Gastrocnemius medialis (tissue), 4 donors: ENCODE measurements around the gene JAKMIP1. TPM values are rescaled to one million over a fixed set of nuclear protein-coding genes. Genes with fewer than 3 reads are reported as not detected.

Experiments
- ATAC-seq, 2 donors: fragments of 150-250 bp; one replicate each; pipeline ENCODE4 v1.9.1; 2016
- DNase-seq, 2 donors: peaks; one replicate each; pipeline ENCODE4 v3.0.0-alpha.2; 2019
- H3K27ac ChIP-seq, 4 donors: fragments of 200-600 bp; sonication (generic); 1 replicate in 1 of 4; 2 replicates in 3 of 4; pipeline ENCODE4 v1.5.1; 2016 to 2018; ENCODE audit warnings: mild to moderate bottlenecking in 2 of 4, moderate library complexity in 1 of 4
- H3K27me3 ChIP-seq, 3 donors: fragments of 200-600 bp; sonication (generic) in 2 of 3; 1 replicate in 1 of 3; 2 replicates in 2 of 3; pipeline versions ENCODE4 v1.5.1 to v1.6.0; 2016 to 2019; ENCODE audit warnings: mild to moderate bottlenecking in 1 of 3, moderate library complexity in 1 of 3
- H3K36me3 ChIP-seq, 2 donors: fragments of 200-600 bp; sonication (generic) in 1 of 2; one replicate each; pipeline ENCODE4 v1.5.1; 2017 to 2018
- H3K4me1 ChIP-seq, 2 donors: fragments of 200-600 bp; sonication (generic) in 1 of 2; one replicate each; pipeline ENCODE4 v1.5.1; 2016 to 2017; ENCODE audit warnings: mild to moderate bottlenecking in 2 of 2
- H3K4me3 ChIP-seq, 4 donors: fragments of 200-600 bp; sonication (generic) in 3 of 4; 1 replicate in 1 of 4; 2 replicates in 3 of 4; pipeline ENCODE4 v1.5.1; 2016 to 2019; ENCODE audit warnings: mild to moderate bottlenecking in 2 of 4
- H3K9me3 ChIP-seq, 3 donors: fragments of 200-600 bp; sonication (generic) in 2 of 3; 1 replicate in 1 of 3; 2 replicates in 2 of 3; pipeline ENCODE4 v1.5.1; 2016 to 2019
- POLR2A ChIP-seq, 2 donors: fragments of 450-650 bp; IDR thresholded peaks; one replicate each; pipeline ENCODE4 v1.6.1; 2017; ENCODE audit warnings: antibody characterized with exemption in 2 of 2, mild to moderate bottlenecking in 2 of 2, moderate library complexity in 2 of 2
- in situ Hi-C, 4 donors: fragments of 200-750 bp; cut with MboI; loops; one replicate each; pipeline versions ENCODE4 v1.15.0 to v1.8.0; 2017; ENCODE audit warnings: low sequenced_read_pairs in 4 of 4
- intact Hi-C: fragments of 100-400 bp; cut with DNase I; formaldehyde crosslinking; loops from one replicate; pipeline ENCODE4 v1.15.1; 2023; ENCODE audit warnings: low total_unique reads
- total RNA-seq, 4 donors: library from RNA; depleted of rRNA; stranded (reverse); fragments of >200 nt; gene quantifications; one replicate each; pipeline versions ENCODE4 v1.1.0 to v1.2.3, GENCODE V29; 2016
- TF ChIP-seq, protein P1 (sequence below), 5 experiments: fragments of 450-650 bp in 3 of 5; fragments of 200-600 bp in 2 of 5; sonication (generic) in 2 of 5; IDR thresholded peaks in 4 of 5; conservative IDR thresholded peaks in 1 of 5; 1 replicate in 4 of 5; 2 replicates in 1 of 5; pipeline ENCODE4 v1.5.1; 2016 to 2019; ENCODE audit warnings: antibody characterized with exemption in 5 of 5, mild to moderate bottlenecking in 3 of 5, moderate library complexity in 3 of 5

JAKMIP1 gene
- total RNA-seq, 4 donors from 2014 or later, result 0.62 TPM; not detected in 3

DNA sequence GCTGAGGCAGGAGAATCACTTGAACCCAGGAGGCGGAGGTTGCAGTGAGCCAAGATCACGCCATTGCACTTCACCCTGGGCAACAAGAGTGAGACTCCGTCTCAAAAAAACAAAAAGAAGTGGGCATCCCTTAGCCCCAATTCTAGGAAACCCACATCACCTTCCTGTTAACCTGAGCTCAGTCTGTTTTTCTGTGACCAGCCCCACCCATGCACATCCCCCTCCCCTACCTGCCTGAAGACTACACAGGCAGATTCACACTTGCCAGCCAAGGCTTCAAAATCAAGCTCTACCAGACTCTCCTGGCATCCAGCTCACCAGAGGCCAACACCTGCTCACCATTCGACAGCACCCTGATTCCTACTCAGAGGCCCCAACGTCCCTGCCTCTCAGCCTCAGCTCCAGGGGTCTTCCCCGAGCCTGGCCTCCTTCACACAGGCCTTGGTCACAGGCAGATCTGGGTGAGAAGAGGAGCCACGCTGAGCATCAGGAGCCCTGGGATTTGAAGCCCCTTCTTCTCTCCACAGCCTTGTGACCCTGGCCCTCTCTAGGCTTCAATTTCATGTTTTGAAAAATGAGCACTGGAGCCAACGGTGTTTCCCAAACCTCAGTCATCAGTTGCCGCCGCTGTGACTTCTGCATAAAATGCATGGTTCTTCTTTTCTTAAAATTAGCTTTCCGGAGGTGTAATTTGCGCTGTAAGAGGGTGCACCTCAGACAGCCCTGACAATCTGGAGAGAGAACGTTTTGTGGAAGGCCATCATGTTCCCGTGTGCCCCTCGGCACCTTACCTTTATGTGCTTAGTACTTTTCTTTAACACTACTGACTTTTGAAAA is 47.3 kb downstream of the JAKMIP1 start:
- H3K27ac ChIP-seq, result no peak overlapping the region
- no peak overlapping the region for H3K4me3 ChIP-seq
- H3K27me3 ChIP-seq, result peaks cover 0 to 3% (median 0%) of the 10 kb centered on the region in 3 donors
- H3K4me1 ChIP-seq, result no peaks in the 10 kb centered on the region
- intact Hi-C loops (no loop called here), in situ Hi-C loops (no loop called here)
- TF ChIP-seq, protein P1, sequence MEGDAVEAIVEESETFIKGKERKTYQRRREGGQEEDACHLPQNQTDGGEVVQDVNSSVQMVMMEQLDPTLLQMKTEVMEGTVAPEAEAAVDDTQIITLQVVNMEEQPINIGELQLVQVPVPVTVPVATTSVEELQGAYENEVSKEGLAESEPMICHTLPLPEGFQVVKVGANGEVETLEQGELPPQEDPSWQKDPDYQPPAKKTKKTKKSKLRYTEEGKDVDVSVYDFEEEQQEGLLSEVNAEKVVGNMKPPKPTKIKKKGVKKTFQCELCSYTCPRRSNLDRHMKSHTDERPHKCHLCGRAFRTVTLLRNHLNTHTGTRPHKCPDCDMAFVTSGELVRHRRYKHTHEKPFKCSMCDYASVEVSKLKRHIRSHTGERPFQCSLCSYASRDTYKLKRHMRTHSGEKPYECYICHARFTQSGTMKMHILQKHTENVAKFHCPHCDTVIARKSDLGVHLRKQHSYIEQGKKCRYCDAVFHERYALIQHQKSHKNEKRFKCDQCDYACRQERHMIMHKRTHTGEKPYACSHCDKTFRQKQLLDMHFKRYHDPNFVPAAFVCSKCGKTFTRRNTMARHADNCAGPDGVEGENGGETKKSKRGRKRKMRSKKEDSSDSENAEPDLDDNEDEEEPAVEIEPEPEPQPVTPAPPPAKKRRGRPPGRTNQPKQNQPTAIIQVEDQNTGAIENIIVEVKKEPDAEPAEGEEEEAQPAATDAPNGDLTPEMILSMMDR (IDR thresholded peaks at IDR 0.05 in 4 of 5, conservative IDR thresholded peaks at IDR 0.05 in 1 of 5), result no peak
- TF ChIP-seq POLR2A (IDR thresholded peaks at IDR 0.05), result no peak
- ATAC-seq, result no peak
- DNase-seq, result no peak
- H3K9me3 ChIP-seq, result no peaks in the 10 kb centered on the region
- H3K36me3 ChIP-seq, result no peaks in the 10 kb centered on the region

DNA sequence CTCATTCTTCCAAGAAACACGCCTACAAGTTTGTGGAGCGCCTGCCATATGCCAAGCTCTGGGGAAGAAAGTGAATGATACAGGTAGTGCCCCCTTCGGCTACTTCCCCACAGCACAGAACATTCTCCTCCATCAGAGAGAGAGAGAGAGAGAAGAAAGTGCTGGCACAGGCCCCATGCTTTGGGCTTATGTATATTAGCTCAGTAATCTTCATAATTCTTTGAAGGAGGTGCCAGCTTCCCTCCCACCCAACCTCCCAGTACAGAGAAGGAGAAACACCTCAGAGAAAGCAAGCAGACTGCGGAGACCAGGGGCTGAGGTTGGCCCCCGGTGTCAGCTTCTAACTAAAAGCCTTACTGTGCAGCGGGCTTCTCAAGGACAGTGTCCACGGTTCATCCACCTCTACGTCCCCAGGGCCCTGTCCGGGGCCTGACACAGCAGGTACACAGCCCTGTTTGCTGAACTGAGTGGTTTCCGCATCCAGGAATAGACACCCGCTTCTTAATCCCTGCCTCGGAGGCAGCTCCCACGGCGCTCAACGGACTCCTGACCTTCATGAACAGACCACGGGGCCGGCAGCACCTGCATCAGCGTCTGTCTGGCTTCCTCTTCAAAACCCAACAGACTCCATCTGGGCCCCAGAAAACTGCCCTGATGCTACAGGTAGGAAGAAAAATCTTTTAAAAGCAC is 50.2 kb downstream of the JAKMIP1 start:
- Histone ChIP-seq H3K4me3 (no peak overlapping the region), H3K27me3 (peaks cover 0 to 3% (median 0%) of the 10 kb centered on the region in 3 donors), H3K9me3 (no peaks in the 10 kb centered on the region), H3K27ac (no peak overlapping the region), H3K36me3 (no peaks in the 10 kb centered on the region), H3K4me1 (no peaks in the 10 kb centered on the region)
- ATAC-seq (no peak), DNase-seq (no peak)
- in situ Hi-C loops, result no loop called here
- intact Hi-C loops, result no loop called here
- no peak for TF ChIP-seq POLR2A (IDR thresholded peaks at IDR 0.05)
- TF ChIP-seq, protein P1 (IDR thresholded peaks at IDR 0.05 in 4 of 5, conservative IDR thresholded peaks at IDR 0.05 in 1 of 5), result no peak

DNA sequence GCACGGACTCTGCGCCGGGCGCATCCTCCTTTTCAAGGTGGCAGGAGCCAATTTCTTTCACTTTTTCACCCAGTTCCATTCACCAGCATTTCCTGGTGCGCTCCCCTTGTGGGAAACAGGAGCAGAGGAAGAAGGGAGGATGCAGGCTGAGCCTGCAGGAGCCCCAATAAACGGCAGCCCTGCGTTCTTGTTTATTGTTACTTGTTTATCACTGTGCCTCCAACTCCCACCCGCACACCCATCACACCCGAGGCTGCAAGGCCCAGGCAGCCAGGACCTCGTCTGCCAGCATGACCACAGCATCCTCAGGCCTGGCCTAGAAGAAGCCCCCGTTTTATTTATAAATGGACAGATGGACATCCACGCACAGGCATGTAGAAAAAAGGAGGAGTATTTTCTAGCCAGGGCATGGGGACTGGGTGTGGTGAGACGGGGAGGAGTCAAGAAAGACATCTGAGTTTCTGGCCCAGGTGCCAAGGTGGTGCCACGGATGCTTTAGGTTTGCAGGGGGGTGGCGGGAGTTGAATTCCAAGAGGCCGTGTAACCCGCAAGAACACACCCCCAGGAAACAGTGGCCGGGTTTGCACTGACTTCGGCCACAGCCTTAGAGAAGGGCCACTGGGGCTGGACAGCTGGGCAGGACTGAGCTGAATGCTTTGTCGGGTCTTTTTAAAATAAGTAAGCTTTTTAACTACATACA is 51.7 kb downstream of the JAKMIP1 start:
- no peak for ATAC-seq

DNA sequence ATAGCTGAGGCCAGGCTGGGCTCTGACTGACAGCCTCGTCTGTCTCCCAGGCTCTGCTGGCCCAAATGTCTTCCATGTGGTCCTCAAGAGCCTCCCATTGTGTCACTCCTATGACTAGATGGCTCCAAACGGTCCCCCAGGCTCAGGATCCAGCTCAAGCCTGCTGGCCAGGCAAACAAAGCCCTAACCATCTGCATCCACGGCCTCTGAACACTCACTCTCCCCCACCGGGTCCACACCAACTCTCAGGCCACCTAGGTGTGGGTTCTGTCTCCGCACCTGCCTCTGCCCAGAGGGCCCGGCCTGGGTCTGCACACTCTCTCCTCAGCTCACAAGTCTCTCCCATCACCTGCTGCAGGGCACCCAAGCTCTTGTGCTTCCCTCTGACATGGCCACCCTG is 52.9 kb downstream of the JAKMIP1 start:
- no peaks in the 10 kb centered on the region for H3K27me3 ChIP-seq
- intact Hi-C loops (no loop called here), in situ Hi-C loops (no loop called here)
- no peak for ATAC-seq
- no peaks in the 10 kb centered on the region for H3K36me3 ChIP-seq
- H3K4me1 ChIP-seq, result no peaks in the 10 kb centered on the region
- no peak for TF ChIP-seq POLR2A (IDR thresholded peaks at IDR 0.05)
- TF ChIP-seq, protein P1 (IDR thresholded peaks at IDR 0.05 in 4 of 5, conservative IDR thresholded peaks at IDR 0.05 in 1 of 5), result no peak
- no peak overlapping the region for H3K4me3 ChIP-seq
- DNase-seq, result no peak
- no peak overlapping the region for H3K27ac ChIP-seq
- H3K9me3 ChIP-seq, result no peaks in the 10 kb centered on the region

More for the DNA sequence above, 51.7 kb downstream of the JAKMIP1 start:
- Histone ChIP-seq H3K27me3 (no peaks in the 10 kb centered on the region), H3K27ac (no peak overlapping the region), H3K36me3 (no peaks in the 10 kb centered on the region), H3K9me3 (no peaks in the 10 kb centered on the region), H3K4me3 (no peak overlapping the region), H3K4me1 (no peaks in the 10 kb centered on the region)
- no peak for DNase-seq
- no peak for TF ChIP-seq POLR2A (IDR thresholded peaks at IDR 0.05)
- TF ChIP-seq, protein P1 (IDR thresholded peaks at IDR 0.05 in 4 of 5, conservative IDR thresholded peaks at IDR 0.05 in 1 of 5), result no peak
- intact Hi-C loops (no loop called here), in situ Hi-C loops (no loop called here)
